KOPT-K1 (cell line): ENCODE measurements around the gene LGR5.
"Not testable (repeated sequence)": the region's sequence is repeated elsewhere in the genome, so short reads cannot be mapped to it uniquely, and the experiment has no call there.

Source experiments
- H3K27ac ChIP-seq: fragments of 200-600 bp; sonication (generic); 2 replicates; pipeline ENCODE4 v1.5.1; 2016; ENCODE audit warnings: antibody characterized with exemption, mild to moderate bottlenecking, low read depth, low read length; ENCODE audit not compliant: poor library complexity, severe bottlenecking
- H3K36me3 ChIP-seq: fragments of 200-600 bp; sonication (generic); 2 replicates; pipeline ENCODE4 v1.5.1; 2017; ENCODE audit warnings: antibody characterized with exemption, mild to moderate bottlenecking, low read length, moderate library complexity; ENCODE audit not compliant: insufficient read depth
- H3K9me3 ChIP-seq: fragments of 200-600 bp; sonication (generic); 2 replicates; pipeline ENCODE4 v1.5.1; 2017; ENCODE audit warnings: antibody characterized with exemption, low read length, mild to moderate bottlenecking; ENCODE audit not compliant: insufficient read depth, poor library complexity, severe bottlenecking

LGR5 gene

DNA sequence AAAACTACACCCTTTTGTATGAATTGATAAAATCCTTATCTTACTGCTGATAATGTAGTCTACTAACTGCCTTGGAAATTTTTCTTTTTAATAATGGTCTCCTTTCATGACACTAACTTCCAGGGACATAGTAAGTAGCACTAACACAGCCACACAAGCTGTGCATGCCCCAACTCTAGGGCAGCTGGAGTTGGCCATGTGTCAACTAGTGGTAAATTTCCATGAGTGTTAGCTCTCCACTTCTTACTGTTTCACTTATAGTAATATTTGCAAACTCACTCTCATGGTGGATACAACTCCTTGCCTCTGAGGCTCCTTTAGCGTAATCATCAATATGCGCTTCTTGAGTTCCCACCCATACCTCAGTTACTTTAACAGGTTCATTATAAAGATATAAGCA, 38.0 kb downstream of the LGR5 start:
- Histone ChIP-seq H3K9me3 (no peaks in the 10 kb centered on the region), H3K27ac (no peak overlapping the region), H3K36me3 (no peaks in the 10 kb centered on the region)

DNA sequence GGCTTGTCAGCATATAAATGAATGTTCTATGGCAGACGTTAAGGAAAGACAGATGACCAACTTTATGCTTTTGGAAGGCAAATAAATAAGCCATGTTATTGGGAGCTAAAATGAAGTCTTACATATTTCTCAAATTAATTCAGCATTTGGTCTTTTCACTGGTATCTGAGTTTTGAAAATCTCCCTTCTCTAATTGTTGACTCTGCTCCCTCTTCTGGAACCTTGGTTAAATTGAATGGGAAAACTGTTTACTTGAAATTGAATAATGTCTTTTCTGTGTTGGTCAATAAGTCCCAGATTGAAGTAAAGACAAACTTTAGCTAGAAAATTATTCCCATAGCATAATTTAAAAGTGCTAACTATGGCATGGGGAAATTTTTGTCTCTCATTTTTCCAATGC, 38.7 kb downstream of the LGR5 start:
- H3K36me3 ChIP-seq, result no peaks in the 10 kb centered on the region
- H3K9me3 ChIP-seq, result no peaks in the 10 kb centered on the region
- H3K27ac ChIP-seq, result no peak overlapping the region

DNA sequence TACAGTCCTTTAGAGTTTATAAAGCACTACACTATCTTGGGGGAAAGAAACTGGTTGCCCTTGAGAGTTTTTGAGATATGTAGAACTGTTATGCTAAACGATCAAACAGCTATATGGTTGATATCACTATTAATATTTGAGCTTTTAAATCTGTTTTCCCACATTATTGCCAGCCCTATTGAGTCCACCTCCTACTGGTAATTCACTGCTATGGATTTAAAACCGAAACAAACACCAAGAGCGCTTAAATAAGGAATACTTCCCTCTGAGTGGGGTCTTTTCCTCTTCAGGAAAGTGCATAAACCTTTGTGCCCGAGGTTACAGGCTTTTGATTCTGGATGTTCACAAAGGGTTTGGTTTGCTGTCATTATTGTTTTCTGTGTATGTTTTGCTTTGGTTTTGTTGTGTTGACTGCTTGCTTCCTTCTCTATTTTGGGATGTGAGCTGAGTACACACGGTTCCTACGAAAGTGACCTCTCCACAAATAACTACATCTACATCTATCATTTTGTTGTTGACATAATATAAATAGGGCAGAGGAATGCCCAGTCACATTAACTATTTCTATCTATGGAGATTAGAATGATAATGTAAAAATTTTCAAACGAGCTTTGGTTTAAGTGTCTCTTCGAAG, 44.8 kb downstream of the LGR5 start:
- H3K9me3 ChIP-seq, result no peaks in the 10 kb centered on the region
- no peaks in the 10 kb centered on the region for H3K36me3 ChIP-seq
- H3K27ac ChIP-seq, result no peak overlapping the region

DNA sequence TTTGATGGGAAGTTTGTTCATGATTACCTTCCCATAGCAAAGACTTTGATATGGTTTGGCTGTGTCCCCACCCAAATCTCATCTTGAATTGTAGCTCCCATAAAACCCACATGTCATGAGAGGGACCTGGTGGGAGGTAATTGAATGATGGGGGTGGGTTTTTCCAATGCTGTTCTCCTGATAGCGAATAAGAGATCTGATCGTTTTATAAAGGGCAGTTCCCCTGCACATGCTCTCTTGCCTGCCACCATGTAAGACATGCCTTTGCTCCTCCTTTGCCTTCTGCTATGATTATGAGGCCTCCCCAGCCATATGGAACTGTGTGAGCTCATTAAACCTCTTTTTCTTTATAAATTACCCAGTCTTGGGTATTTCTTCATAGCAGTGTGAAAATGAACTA, 51.2 kb downstream of the LGR5 start:
- H3K9me3 ChIP-seq, H3K36me3 ChIP-seq, H3K27ac ChIP-seq: not testable (repeated sequence)

DNA sequence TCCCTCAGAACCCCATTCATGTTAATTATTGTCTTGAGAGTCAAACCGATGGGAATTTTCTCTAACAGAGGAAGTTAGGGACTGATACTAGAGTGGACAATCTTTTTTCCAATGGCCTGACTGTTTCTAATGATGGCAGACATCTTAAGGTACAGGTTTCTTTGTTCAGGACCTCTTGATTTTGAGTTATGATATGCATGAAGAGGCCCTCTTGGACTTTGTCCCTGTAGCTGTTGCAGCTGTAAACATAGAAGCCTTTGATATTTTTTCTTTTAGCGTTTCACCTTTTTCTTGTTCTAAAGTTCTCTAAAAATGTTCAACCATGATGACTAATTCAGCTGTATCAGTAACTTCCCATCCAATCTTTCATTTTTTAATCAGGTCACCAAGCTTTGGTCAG, 53.0 kb downstream of the LGR5 start:
- Histone ChIP-seq H3K27ac (no peak overlapping the region), H3K36me3 (no peaks in the 10 kb centered on the region), H3K9me3 (peaks cover 5% of the 10 kb centered on the region)

DNA sequence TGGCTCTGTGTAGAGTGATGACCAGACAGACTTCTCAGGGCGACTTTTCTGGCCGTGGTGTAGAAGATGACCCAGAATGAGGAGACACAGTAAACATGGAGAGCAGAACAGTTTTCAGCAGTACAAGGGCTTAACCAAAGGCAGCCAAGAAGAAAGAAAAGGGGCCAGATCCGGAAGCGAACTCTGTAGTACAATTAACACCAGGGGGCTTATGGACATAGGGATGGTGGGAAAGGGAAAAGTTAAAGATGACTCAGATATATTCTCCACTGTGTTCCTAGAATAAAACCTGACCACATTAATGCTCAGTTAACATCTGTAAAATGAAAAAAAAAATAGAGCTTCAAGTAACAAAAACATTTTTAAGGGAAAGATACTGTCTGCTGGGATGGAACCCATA, 60.2 kb downstream of the LGR5 start:
- Histone ChIP-seq H3K36me3 (no peaks in the 10 kb centered on the region), H3K27ac (no peak overlapping the region), H3K9me3 (peaks cover 1% of the 10 kb centered on the region)

DNA sequence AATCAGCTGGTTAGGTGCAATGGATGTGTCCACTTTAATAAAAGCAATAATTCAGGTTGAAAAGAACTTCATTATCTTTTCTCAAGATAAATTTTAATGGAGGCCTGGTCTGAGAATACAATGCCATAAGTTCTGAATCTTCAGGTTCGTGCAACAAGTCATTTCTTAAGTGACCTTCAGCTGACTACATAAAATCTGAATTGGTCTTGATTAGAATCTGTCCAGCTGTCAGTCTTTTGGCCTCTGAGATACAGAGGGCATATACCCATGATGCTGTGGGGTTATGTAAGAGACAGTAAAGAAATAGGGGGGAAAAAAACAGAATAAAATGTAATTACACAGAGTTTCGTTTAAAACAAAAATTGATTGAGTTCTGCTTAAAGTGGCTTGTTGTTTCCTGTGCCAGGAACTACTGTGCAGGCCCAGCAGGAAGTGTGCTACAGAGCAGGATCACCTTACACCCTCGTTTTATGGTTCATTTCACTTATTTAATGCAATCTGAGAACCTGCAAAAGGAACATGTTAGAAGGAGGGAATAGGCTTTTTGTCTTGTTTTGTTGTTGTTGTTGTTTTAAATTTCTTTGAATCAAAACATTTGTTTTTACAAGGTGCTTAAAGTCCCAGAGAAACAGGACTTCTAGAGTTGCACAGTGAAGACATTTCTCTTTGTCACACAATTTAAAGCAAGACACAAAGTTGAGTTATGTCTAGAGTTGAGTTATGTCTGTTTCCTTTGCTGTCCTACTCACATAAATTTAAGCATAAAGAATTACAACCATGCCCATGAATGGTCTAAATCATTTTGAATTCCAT, 64.2 kb downstream of the LGR5 start:
- Histone ChIP-seq H3K27ac (no peak overlapping the region), H3K36me3 (no peaks in the 10 kb centered on the region), H3K9me3 (no peaks in the 10 kb centered on the region)

DNA sequence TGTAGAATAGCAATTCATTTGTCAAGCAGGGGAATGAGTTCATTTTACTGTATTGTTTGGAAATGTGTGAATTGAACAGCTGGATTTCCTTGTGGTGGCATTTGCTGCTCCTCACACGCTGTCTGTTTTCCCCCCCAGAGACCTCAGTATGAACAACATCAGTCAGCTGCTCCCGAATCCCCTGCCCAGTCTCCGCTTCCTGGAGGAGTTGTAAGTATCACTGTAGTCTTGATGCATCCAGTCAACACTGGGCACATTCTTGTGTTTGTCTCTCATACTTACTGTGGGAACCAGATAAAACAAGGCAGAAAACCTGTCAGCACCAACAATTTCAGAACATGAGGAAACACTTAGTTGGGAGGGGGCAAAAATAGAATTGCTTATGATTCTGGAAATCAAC, 64.9 kb downstream of the LGR5 start:
- no peak overlapping the region for H3K27ac ChIP-seq
- no peaks in the 10 kb centered on the region for H3K9me3 ChIP-seq
- no peaks in the 10 kb centered on the region for H3K36me3 ChIP-seq

DNA sequence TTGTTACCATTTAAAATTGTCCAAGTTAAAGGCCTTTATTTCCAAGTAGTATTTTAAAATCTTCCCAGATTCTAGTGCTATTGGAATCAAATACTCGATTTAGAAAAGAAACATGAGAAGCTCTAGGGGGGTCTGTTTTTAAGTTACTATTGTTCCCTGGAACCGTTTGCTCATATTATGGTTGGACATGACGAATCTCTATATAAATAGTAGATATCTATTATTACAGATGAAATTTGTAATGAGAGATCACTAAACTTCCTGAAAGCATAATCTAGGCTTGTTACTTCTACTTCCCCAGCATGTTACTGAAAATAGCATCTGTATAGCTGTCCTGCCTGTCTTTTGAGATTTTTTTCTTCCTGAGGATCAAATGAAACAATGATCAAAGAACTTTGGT, 70.1 kb downstream of the LGR5 start:
- Histone ChIP-seq H3K36me3 (no peaks in the 10 kb centered on the region), H3K27ac (no peak overlapping the region), H3K9me3 (no peaks in the 10 kb centered on the region)

DNA sequence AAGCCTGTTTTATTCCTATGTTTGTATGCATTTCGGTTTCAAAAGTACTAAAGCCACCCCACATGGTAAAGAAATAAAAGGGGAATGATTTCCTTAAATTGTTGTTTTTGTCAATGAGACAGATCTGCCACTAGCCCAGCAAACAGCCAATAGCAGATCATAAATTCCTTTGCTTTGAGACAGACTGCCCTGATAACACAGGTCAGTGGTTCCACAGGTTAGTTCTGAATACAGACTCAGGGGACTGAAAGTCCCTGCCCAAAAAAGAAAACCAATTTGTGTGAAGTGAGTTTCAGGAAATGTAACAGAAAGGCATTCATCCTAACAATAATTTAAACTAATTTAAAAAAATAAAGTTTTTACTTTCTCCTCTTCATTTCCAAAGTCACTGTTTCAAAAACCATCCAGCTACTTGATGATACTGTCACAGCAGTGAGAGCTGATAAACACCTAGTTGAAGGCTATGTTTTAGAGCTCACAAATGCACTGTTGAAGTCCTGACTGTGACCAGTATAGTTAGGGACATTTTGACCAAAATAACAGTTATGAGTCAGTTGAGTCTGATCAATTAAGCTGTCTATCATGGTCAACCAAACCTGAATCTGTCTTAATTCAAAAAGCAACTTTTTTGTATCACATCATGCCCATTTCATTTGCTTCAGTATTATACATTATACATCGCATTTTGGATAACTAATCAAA, 77.7 kb downstream of the LGR5 start:
- H3K27ac ChIP-seq, result no peak overlapping the region
- no peaks in the 10 kb centered on the region for H3K9me3 ChIP-seq
- H3K36me3 ChIP-seq, result no peaks in the 10 kb centered on the region

DNA sequence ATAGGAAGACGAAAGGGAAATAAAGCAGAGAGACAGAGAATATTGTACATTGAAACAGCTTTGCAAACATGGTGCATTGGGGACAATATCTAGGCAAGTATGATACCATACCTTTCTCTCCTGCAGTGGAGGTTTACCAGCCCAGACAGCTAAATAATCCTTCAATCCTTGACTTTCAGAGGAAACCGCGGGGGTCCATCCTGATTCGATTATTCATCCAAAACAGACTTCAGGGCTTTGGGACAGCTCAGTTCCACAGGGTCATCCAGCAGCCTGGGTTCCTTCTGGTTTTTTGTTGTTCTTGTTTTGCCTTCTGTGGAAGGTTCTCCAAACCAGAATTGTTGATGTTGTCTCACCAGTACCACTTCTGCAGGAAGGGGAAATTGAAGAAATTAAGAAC, 81.5 kb downstream of the LGR5 start:
- Histone ChIP-seq H3K27ac (no peak overlapping the region), H3K9me3 (no peaks in the 10 kb centered on the region), H3K36me3 (no peaks in the 10 kb centered on the region)

DNA sequence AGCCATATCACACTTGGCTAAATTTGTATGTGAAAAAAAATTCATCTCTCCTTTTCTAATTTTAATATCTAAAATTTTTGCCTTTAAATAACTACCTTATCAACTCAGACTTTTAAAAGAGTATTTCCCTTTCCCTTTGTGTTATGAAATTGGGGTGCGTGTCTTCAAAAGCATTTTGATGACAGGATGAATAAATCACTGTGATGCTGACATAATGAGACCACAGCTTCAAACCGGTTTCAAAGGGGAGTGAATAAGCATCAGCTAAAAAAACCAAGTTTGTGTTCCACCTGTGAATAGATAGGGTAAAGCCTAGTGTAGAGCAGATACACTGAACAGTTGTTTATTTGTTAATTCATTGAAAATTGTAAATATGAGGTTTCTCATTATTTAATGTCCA, 85.0 kb downstream of the LGR5 start:
- no peak overlapping the region for H3K27ac ChIP-seq
- H3K9me3 ChIP-seq, result no peaks in the 10 kb centered on the region
- H3K36me3 ChIP-seq, result no peaks in the 10 kb centered on the region

DNA sequence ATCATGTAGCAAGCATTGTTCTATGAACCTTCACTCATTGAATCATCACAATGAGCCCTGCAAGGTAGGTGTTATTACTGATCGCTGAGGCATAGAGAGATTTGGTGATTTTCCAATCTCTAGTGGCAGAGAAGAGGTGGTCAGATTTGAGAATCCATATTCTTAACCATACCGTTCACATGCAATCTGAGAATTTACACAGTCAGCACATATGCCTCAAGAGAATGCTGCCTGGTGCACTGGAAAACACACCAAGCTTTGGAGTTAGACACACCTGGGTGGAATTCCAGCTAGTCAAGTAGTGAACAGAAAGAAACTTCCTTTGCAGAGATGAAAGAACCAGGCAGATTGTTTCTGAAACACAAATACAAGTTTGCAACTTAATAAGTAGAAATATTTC, 94.1 kb downstream of the LGR5 start:
- Histone ChIP-seq H3K9me3 (no peaks in the 10 kb centered on the region), H3K27ac (no peak overlapping the region)

DNA sequence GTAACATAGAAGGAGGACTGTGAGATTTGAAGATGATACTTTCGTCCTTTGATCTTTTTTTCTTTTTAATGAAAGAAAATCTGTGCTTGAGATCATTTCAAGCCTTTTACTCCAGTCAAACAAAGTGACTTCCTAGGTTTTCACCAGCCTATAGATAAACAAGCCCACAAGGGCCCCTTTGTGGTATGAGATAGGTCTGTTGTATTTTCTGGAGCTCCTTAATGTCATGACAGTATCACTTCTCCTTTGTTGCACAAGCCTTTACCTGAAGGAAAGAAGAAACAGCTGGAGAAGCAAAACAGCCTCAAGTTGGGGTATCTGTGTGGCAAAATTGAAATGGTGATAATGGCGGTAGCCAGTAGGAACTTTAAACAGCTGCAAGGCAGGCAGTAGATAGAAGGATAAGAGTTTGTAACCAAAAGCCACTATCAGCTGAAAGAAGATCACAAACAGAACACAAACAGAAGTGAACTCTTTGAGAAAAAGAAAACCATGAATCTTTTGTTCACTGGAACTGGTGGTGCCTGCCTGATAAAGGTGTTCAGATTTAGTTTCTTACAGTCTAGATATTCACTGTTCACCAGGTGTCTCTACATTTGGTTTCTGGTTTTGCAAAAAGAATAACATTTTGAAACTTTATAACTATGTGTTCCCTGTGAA, 96.8 kb downstream of the LGR5 start:
- no peak overlapping the region for H3K27ac ChIP-seq
- H3K36me3 ChIP-seq, result no peaks in the 10 kb centered on the region
- no peaks in the 10 kb centered on the region for H3K9me3 ChIP-seq

More for the DNA sequence above, 94.1 kb downstream of the LGR5 start:
- H3K36me3 ChIP-seq, result no peaks in the 10 kb centered on the region

DNA sequence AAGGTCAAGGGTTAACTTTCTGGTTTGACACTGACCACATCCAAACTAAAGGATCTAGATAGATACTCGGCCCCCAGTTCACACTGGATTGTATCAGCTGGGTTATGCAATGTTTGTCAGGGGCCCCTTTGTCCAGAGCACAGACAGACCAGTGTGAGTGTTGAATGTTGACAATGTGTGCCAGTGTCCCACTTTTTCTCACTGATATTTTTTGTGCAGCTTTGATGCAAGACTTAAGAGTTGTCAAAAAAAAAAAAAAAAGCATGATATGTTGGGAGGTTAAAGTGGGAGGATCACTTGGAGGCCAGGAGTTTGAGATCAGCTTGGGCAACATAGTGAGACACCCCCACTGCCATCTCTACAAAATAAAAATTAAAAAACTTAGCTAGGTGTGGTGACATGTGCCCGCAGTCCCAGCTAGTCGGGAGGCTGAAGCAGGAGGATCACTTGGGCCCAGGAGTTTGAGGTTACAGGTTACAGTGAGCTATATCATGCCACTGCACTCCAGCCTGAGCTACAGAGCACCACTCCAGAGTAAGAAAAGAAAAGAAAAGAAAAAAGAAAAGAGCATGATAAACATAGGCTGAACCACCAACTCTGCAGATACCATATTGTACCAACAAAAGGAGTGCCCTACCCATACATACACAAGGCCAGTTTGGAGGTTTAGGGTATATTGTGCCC, 97.5 kb downstream of the LGR5 start:
- Histone ChIP-seq H3K36me3 (no peaks in the 10 kb centered on the region), H3K27ac (no peak overlapping the region), H3K9me3 (no peaks in the 10 kb centered on the region)
